ENCODE measurements around the gene SMIM35.

Gene SMIM35

DNA sequence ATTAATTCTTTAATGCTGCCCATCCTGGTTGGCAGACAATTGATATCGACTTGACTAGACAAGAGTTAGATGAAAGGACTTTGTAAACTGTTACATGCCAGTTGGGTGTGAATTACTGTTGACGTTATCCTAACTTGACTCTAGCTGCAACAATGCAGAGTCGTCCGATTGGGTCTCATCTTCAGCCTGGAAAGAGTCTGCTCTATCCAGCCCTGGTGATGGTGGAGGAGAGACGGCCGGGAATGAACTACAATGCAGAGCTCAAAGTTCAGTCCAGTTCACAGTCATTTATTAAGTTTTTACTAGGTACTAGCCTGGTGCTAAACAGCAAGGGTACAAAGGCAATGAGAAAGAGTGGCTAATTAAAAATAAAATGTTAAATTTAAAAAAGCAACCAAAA is 4.9 kb upstream of the SMIM35 start:
- in situ Hi-C loops (cut with HindIII; ENCODE audit: low sequenced_read_pairs): no loop called here
- DNase-seq (ENCODE audit: low read depth, low spot score): no peak
- TF ChIP-seq, protein P1, sequence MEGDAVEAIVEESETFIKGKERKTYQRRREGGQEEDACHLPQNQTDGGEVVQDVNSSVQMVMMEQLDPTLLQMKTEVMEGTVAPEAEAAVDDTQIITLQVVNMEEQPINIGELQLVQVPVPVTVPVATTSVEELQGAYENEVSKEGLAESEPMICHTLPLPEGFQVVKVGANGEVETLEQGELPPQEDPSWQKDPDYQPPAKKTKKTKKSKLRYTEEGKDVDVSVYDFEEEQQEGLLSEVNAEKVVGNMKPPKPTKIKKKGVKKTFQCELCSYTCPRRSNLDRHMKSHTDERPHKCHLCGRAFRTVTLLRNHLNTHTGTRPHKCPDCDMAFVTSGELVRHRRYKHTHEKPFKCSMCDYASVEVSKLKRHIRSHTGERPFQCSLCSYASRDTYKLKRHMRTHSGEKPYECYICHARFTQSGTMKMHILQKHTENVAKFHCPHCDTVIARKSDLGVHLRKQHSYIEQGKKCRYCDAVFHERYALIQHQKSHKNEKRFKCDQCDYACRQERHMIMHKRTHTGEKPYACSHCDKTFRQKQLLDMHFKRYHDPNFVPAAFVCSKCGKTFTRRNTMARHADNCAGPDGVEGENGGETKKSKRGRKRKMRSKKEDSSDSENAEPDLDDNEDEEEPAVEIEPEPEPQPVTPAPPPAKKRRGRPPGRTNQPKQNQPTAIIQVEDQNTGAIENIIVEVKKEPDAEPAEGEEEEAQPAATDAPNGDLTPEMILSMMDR (IDR thresholded peaks at IDR 0.05; ENCODE audit: low read depth, low read length): no peak
- no peak overlapping the region for H3K4me3 ChIP-seq (ENCODE audit: low read depth, low read length)

- DNase-seq (ENCODE audit: low read depth, low spot score): no peak
- TF ChIP-seq, protein P1 (IDR thresholded peaks at IDR 0.05; ENCODE audit: low read depth, low read length): no peak
- in situ Hi-C loops (cut with HindIII; ENCODE audit: low sequenced_read_pairs): no loop called here
- no peak overlapping the region for H3K4me3 ChIP-seq (ENCODE audit: low read depth, low read length)
Observed at GRCh38 chr11:118090545-118091162, 3.9 kb upstream of the SMIM35 start.

DNA sequence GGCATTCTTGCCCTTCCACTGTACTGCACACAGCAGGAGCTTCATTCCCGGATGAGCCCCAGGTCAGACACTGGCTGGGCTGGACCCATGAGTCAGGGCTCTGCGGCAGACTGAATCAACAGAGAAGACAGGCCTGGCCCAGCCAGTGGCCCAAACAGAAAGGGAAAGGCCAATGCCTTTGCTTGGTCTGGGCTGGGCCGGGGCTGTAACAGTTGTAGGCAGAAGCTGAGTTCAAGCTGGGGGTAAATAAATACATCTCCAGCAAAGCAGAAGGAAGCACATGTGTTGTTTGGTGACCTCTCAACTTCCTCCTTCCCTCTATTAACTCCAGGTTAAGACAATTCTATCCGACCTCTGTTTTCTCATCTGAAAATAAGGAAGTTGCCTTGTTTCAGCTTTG is 1.8 kb upstream of the SMIM35 start:
- TF ChIP-seq, protein P1 (IDR thresholded peaks at IDR 0.05; ENCODE audit: low read depth, low read length): no peak
- DNase-seq (ENCODE audit: low read depth, low spot score): peak; percentile 26
- in situ Hi-C loops (cut with HindIII; ENCODE audit: low sequenced_read_pairs): no loop called here
- no peak overlapping the region for H3K4me3 ChIP-seq (ENCODE audit: low read depth, low read length)

GRCh38 chr11:118087931-118088330 is 1.2 kb upstream of the SMIM35 start:
- TF ChIP-seq, protein P1 (IDR thresholded peaks at IDR 0.05; ENCODE audit: low read depth, low read length): no peak
- H3K4me3 ChIP-seq (ENCODE audit: low read depth, low read length): no peak overlapping the region
- in situ Hi-C loops (cut with HindIII; ENCODE audit: low sequenced_read_pairs): no loop called here
- DNase-seq (ENCODE audit: low read depth, low spot score): no peak

DNA sequence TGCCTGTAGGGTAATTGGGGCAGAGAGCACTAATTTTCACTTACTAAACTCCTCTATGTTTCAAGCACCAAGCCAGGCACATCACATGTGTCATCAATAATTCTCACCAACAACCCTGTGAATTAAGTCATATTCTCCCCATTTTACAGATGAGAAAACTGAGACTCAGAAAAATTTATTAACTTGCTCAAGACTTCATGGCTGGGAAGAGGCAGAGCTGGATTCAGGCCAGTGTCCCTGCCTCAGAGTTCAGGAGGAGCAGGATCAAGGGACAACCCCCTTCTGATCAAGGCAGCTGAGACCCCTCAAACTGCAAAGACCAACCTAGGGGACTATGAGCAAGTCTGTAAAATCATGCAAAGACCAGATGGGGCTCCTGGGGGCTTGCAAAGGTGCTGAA is 2.1 kb downstream of the SMIM35 start:
- no peak for DNase-seq (ENCODE audit: low read depth, low spot score)
- TF ChIP-seq, protein P1 (IDR thresholded peaks at IDR 0.05; ENCODE audit: low read depth, low read length): no peak
- in situ Hi-C loops (cut with HindIII; ENCODE audit: low sequenced_read_pairs): no loop called here
- no peak overlapping the region for H3K4me3 ChIP-seq (ENCODE audit: low read depth, low read length)

DNA sequence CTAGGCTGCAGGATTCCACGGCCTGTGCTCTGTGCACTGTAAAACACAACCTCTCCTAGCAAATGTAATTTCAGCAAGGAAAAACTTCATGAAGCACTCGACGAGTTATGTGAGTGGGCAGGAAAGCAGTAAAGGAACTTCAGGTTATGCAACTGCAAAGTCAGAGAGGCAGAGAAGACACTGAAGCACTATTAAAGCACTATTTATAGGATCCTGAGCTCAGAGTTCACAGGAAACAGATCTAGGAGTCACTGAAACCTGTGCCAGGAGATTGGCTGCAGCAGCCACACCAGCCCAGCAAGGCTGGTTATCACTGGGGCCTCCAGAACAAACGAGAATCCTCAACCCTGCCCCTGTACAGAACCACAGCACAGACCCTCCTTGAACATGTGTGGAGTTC is 2.5 kb downstream of the SMIM35 start:
- TF ChIP-seq, protein P1 (IDR thresholded peaks at IDR 0.05; ENCODE audit: low read depth, low read length): no peak
- H3K4me3 ChIP-seq (ENCODE audit: low read depth, low read length): no peak overlapping the region
- DNase-seq (ENCODE audit: low read depth, low spot score): no peak
- in situ Hi-C loops (cut with HindIII; ENCODE audit: low sequenced_read_pairs): no loop called here
